RPMI7951 (cell line): ENCODE data around the gene POLE. TPM values are rescaled to one million over a fixed set of nuclear protein-coding genes. Genes with fewer than 3 reads are reported as not detected.

ENCODE experiments used
- DNase-seq: peaks from one replicate; pipeline ENCODE4 v3.0.0-alpha.2; 2012; ENCODE audit warnings: low read depth
- total RNA-seq: library from RNA; depleted of rRNA; stranded (reverse); fragments of >200 nt; shearing (Covaris generic); gene quantifications from 2 replicates; pipeline ENCODE4 v1.2.3, GENCODE V29; 2014

POLE gene
- total RNA-seq, 1 experiment from 2014 or later = 14.9 TPM

GRCh38 chr12:132675757-132676432 lies 11.2 kb downstream of the POLE start:
- DNase-seq = no peak

- no peak for DNase-seq
Measured at GRCh38 chr12:132674561-132674960, 12.6 kb downstream of the POLE start.

GRCh38 chr12:132673288-132674179 lies 13.6 kb downstream of the POLE start:
- no peak for DNase-seq

- no peak for DNase-seq
Measured at GRCh38 chr12:132672678-132673077, 14.5 kb downstream of the POLE start.

- no peak for DNase-seq
Measured at GRCh38 chr12:132672116-132672515, 15.0 kb downstream of the POLE start.

GRCh38 chr12:132669166-132669879 lies 17.8 kb downstream of the POLE start:
- no peak for DNase-seq

GRCh38 chr12:132668191-132669088 lies 18.7 kb downstream of the POLE start:
- DNase-seq = no peak

GRCh38 chr12:132665794-132666193 lies 21.3 kb downstream of the POLE start:
- no peak for DNase-seq

GRCh38 chr12:132665149-132665491 lies 22.0 kb downstream of the POLE start:
- no peak for DNase-seq

GRCh38 chr12:132664206-132665148 lies 22.7 kb downstream of the POLE start:
- DNase-seq = no peak

GRCh38 chr12:132662901-132663755 lies 24.0 kb downstream of the POLE start:
- no peak for DNase-seq

- no peak for DNase-seq
Measured at GRCh38 chr12:132661972-132662371, 25.2 kb downstream of the POLE start.

- no peak for DNase-seq
Measured at GRCh38 chr12:132660996-132661395, 26.1 kb downstream of the POLE start.

GRCh38 chr12:132660052-132660451 lies 27.1 kb downstream of the POLE start:
- no peak for DNase-seq

GRCh38 chr12:132659146-132659545 lies 28.0 kb downstream of the POLE start:
- no peak for DNase-seq

- DNase-seq = no peak
Measured at GRCh38 chr12:132658149-132658894, 28.8 kb downstream of the POLE start.

- DNase-seq = no peak
Measured at GRCh38 chr12:132657004-132657727, 30.0 kb downstream of the POLE start.
